ENCODE data around the gene ZNF581.

ZNF581 gene

DNA sequence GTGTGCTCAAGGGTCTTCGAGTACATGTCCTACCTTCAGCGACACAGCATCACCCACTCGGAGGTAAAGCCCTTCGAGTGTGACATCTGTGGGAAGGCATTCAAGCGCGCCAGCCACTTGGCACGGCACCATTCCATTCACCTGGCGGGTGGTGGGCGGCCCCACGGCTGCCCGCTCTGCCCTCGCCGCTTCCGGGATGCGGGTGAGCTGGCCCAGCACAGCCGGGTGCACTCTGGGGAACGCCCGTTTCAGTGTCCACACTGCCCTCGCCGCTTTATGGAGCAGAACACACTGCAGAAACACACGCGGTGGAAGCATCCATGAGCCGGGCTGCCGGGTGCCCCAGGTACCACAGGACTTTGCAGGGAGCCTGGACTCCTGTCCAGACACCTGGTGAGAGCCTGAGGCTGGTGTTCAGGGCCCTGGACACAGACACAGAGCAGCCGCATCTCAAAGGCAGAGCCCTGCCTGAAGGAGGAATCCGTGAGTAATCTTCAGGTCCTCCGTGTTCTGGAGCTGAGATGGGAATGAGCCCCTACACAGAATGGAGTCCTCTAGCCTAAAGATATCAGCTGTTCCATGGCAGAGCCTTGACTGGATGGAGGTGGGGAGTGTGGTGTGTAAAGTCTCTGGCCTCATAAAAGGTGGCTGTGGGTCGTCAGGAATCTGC lies 1.5 kb downstream of the ZNF581 start:
- Histone ChIP-seq H3K4me1 (ENCODE audit: control insufficient read depth, insufficient read depth, low read length) (peaks cover 16% of the 10 kb centered on the region), H3K4me3 (ENCODE audit: low read depth, low read length) (peak overlapping the region; percentile 76), H3K9ac (ENCODE audit: low read depth, low read length) (no peak overlapping the region), H3K36me3 (ENCODE audit: control insufficient read depth, insufficient read depth, low read length) (peaks cover 19% of the 10 kb centered on the region), H3K27ac (ENCODE audit: low read depth, low read length) (no peak overlapping the region), H3K9me3 (ENCODE audit: control insufficient read depth, insufficient read depth, low read length) (no peaks in the 10 kb centered on the region), H3K27me3 (ENCODE audit: control insufficient read depth, insufficient read depth, low read length) (no peaks in the 10 kb centered on the region)

GRCh38 chr19:55645512-55645881 lies 2.0 kb downstream of the ZNF581 start:
- H3K9me3 ChIP-seq (ENCODE audit: control insufficient read depth, insufficient read depth, low read length) = no peaks in the 10 kb centered on the region
- peaks cover 22% of the 10 kb centered on the region for H3K36me3 ChIP-seq (ENCODE audit: control insufficient read depth, insufficient read depth, low read length)
- H3K27ac ChIP-seq (ENCODE audit: low read depth, low read length) = no peak overlapping the region
- no peak overlapping the region for H3K9ac ChIP-seq (ENCODE audit: low read depth, low read length)
- H3K4me1 ChIP-seq (ENCODE audit: control insufficient read depth, insufficient read depth, low read length) = peaks cover 13% of the 10 kb centered on the region
- no peaks in the 10 kb centered on the region for H3K27me3 ChIP-seq (ENCODE audit: control insufficient read depth, insufficient read depth, low read length)
- no peak overlapping the region for H3K4me3 ChIP-seq (ENCODE audit: low read depth, low read length)

DNA sequence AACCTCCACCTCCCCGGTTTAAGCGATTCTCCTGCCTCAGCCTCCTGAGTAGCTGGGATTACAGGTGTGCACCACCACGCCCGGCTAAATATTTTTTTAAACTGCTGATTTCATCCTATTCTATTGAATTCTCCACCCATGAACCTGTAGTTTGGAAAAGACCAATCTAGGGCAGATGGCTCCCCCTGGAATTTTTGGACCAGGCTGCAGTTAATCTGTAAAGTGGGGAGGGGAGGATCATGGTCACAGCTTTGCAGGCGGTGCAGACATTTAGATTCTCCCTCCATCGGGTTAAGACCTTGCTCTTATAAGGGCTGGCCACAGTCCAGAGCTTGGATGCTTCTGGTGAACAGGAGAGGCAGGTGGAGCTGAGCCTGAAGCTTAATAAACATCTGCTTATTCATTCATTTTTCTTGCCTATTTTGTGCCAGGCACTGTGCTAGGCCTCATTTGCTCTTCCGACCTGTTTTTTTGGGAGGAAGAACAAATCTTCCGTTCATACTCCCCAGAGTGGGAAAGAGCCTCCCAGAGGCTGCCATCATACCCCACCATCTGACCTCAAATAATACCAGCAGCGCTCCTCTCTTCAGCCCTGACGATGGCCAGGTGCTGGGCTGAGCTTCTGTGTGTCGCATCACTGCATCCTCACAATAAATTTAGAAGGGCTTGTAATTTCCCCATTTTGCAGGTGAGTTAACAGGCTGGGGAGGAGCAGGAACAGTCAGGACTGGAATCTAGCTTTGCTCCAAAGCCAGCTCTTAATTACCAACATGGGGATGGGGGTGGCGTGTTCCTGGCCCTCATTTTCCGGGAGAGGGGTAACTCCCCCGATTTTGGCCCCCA lies 3.7 kb downstream of the ZNF581 start:
- Histone ChIP-seq H3K4me1 (ENCODE audit: control insufficient read depth, insufficient read depth, low read length) (peaks cover 13% of the 10 kb centered on the region), H3K27ac (ENCODE audit: low read depth, low read length) (peak overlapping the region; percentile 70), H3K27me3 (ENCODE audit: control insufficient read depth, insufficient read depth, low read length) (no peaks in the 10 kb centered on the region), H3K9ac (ENCODE audit: low read depth, low read length) (peak overlapping the region; percentile 34; the same call in 1 of the 2 replicates), H3K36me3 (ENCODE audit: control insufficient read depth, insufficient read depth, low read length) (peaks cover 22% of the 10 kb centered on the region), H3K4me3 (ENCODE audit: low read depth, low read length) (peak overlapping the region; percentile 95), H3K9me3 (ENCODE audit: control insufficient read depth, insufficient read depth, low read length) (no peaks in the 10 kb centered on the region)

DNA sequence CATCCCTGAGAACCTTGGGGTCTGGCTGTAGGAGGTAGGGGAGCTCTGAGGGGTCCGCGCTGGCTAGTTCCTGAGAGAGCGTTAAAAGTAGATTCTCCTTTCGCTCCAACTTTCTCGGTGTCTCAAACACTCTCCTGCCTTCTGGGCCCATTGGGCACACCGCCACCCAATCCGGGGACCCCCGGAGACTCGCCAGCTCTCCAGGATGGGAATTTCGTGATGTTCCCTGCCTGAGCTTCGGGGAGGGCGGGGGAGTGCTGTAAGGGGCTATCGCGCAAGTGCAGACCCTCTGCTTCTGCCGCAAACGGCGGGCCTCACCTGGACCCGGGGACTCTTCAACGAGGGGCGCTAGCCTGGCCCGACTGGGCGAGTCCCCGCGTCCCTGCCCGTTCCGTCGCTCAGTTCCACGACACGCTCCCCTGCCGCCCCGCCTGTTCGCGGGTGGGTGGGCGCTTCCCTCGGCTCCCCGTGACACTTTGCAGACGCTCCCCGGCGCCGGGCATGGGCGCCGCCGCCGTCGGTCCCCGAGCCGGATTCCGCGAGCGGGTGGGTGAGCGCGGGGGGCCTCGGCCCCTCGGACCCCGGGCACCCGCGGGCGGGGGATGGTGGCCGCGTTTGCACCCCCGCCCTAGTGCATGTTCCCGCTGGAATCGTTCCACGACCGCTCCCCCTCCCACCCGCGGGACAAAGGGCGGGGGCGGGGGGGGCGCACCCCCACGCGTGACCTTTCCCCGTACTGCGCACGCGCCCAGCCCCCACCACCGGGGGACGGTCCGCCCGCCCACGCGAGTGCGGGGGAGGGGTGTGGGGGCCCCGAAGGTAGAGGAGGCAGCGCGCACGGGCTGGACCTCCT lies 4.5 kb downstream of the ZNF581 start, which contains the start of gene CCDC106:
TSS of gene CCDC106 (plus strand) at position 481 of the 853 bp plus-strand sequence. CDS start 835 bp downstream, outside the sequence.
- peaks cover 22% of the 10 kb centered on the region for H3K36me3 ChIP-seq (ENCODE audit: control insufficient read depth, insufficient read depth, low read length)
- H3K27ac ChIP-seq (ENCODE audit: low read depth, low read length) = peak within 1 kb of the TSS; percentile 70

GRCh38 chr19:55648585-55649267 lies 5.3 kb downstream of the ZNF581 start:
- Histone ChIP-seq H3K4me3 (ENCODE audit: low read depth, low read length) (peak overlapping the region; percentile 95), H3K4me1 (ENCODE audit: control insufficient read depth, insufficient read depth, low read length) (peaks cover 7% of the 10 kb centered on the region), H3K27me3 (ENCODE audit: control insufficient read depth, insufficient read depth, low read length) (no peaks in the 10 kb centered on the region), H3K9me3 (ENCODE audit: control insufficient read depth, insufficient read depth, low read length) (no peaks in the 10 kb centered on the region), H3K27ac (ENCODE audit: low read depth, low read length) (no peak overlapping the region), H3K36me3 (ENCODE audit: control insufficient read depth, insufficient read depth, low read length) (peaks cover 22% of the 10 kb centered on the region), H3K9ac (ENCODE audit: low read depth, low read length) (peak overlapping the region; percentile 56; the same call in 1 of the 2 replicates)

More for the DNA sequence above, 4.5 kb downstream of the ZNF581 start, which contains the start of gene CCDC106:
- H3K9me3 ChIP-seq (ENCODE audit: control insufficient read depth, insufficient read depth, low read length) = no peaks in the 10 kb centered on the region
- H3K4me1 ChIP-seq (ENCODE audit: control insufficient read depth, insufficient read depth, low read length) = peaks cover 10% of the 10 kb centered on the region
- H3K9ac ChIP-seq (ENCODE audit: low read depth, low read length) = peak within 1 kb of the TSS; percentile 77
- peak within 1 kb of the TSS; percentile 95 for H3K4me3 ChIP-seq (ENCODE audit: low read depth, low read length)
- no peaks in the 10 kb centered on the region for H3K27me3 ChIP-seq (ENCODE audit: control insufficient read depth, insufficient read depth, low read length)

GRCh38 chr19:55649268-55650125 lies 6.0 kb downstream of the ZNF581 start:
- no peak overlapping the region for H3K9ac ChIP-seq (ENCODE audit: low read depth, low read length)
- H3K36me3 ChIP-seq (ENCODE audit: control insufficient read depth, insufficient read depth, low read length) = peaks cover 21% of the 10 kb centered on the region
- no peaks in the 10 kb centered on the region for H3K27me3 ChIP-seq (ENCODE audit: control insufficient read depth, insufficient read depth, low read length)
- no peak overlapping the region for H3K4me3 ChIP-seq (ENCODE audit: low read depth, low read length)
- no peaks in the 10 kb centered on the region for H3K9me3 ChIP-seq (ENCODE audit: control insufficient read depth, insufficient read depth, low read length)
- peaks cover 7% of the 10 kb centered on the region for H3K4me1 ChIP-seq (ENCODE audit: control insufficient read depth, insufficient read depth, low read length)
- no peak overlapping the region for H3K27ac ChIP-seq (ENCODE audit: low read depth, low read length)

DNA sequence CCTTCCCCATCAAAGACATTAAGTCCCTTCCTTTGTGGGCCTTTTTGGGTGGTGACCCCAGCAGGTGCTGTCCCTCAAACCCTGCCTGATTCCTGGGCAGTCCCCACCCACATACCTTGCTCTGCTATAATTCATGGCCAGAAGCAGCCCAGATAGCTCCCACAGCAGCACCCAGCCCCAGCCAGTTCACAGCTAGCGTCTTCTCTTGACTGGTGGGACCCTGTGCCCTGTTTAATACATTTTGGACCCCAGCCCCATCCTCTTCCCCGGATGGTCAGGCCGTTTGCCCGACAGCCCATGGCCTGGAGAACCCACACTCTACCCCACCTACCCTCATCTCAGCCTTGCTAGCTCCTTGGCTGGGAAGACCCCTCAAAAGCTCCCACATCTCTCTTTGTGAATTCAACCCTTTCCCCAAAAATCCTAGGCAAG lies 6.7 kb downstream of the ZNF581 start:
- H3K36me3 ChIP-seq (ENCODE audit: control insufficient read depth, insufficient read depth, low read length) = peaks cover 14% of the 10 kb centered on the region
- H3K4me3 ChIP-seq (ENCODE audit: low read depth, low read length) = no peak overlapping the region
- peaks cover 7% of the 10 kb centered on the region for H3K4me1 ChIP-seq (ENCODE audit: control insufficient read depth, insufficient read depth, low read length)
- no peak overlapping the region for H3K27ac ChIP-seq (ENCODE audit: low read depth, low read length)
- no peak overlapping the region for H3K9ac ChIP-seq (ENCODE audit: low read depth, low read length)
- H3K9me3 ChIP-seq (ENCODE audit: control insufficient read depth, insufficient read depth, low read length) = no peaks in the 10 kb centered on the region
- H3K27me3 ChIP-seq (ENCODE audit: control insufficient read depth, insufficient read depth, low read length) = no peaks in the 10 kb centered on the region

GRCh38 chr19:55650602-55651230 lies 7.3 kb downstream of the ZNF581 start:
- H3K9me3 ChIP-seq (ENCODE audit: control insufficient read depth, insufficient read depth, low read length) = no peaks in the 10 kb centered on the region
- no peak overlapping the region for H3K27ac ChIP-seq (ENCODE audit: low read depth, low read length)
- peaks cover 7% of the 10 kb centered on the region for H3K4me1 ChIP-seq (ENCODE audit: control insufficient read depth, insufficient read depth, low read length)
- no peaks in the 10 kb centered on the region for H3K27me3 ChIP-seq (ENCODE audit: control insufficient read depth, insufficient read depth, low read length)
- no peak overlapping the region for H3K4me3 ChIP-seq (ENCODE audit: low read depth, low read length)
- no peak overlapping the region for H3K9ac ChIP-seq (ENCODE audit: low read depth, low read length)
- peaks cover 9% of the 10 kb centered on the region for H3K36me3 ChIP-seq (ENCODE audit: control insufficient read depth, insufficient read depth, low read length)

DNA sequence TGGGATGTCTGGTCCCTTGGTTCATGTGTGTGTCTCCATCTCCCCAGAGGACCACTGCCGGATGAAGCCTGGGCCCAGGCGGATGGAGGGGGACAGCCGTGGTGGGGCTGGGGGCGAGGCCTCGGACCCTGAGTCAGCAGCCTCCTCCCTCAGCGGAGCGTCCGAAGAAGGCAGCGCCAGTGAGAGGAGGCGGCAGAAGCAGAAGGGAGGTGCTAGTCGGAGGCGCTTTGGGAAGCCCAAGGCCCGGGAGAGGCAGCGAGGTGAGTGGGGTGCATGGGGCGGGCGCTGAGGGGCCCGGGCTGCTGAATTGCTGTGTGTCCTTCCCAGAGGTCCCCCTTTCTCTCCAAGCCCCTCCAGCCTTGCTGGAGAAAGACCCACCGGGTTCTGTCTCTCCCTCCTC lies 7.8 kb downstream of the ZNF581 start:
- peaks cover 6% of the 10 kb centered on the region; the same call in 1 of the 2 replicates for H3K36me3 ChIP-seq (ENCODE audit: control insufficient read depth, insufficient read depth, low read length)
- no peak overlapping the region for H3K4me3 ChIP-seq (ENCODE audit: low read depth, low read length)
- no peaks in the 10 kb centered on the region for H3K27me3 ChIP-seq (ENCODE audit: control insufficient read depth, insufficient read depth, low read length)
- H3K4me1 ChIP-seq (ENCODE audit: control insufficient read depth, insufficient read depth, low read length) = peaks cover 10% of the 10 kb centered on the region
- no peak overlapping the region for H3K9ac ChIP-seq (ENCODE audit: low read depth, low read length)
- no peak overlapping the region for H3K27ac ChIP-seq (ENCODE audit: low read depth, low read length)
- H3K9me3 ChIP-seq (ENCODE audit: control insufficient read depth, insufficient read depth, low read length) = no peaks in the 10 kb centered on the region

Measured in HUES48 (cell line).